ENCODE measurements around the gene CHEK2.
"Not testable (repeated sequence)": the region's sequence is repeated elsewhere in the genome, so short reads cannot be mapped to it uniquely, and the experiment has no call there.

The CHEK2 gene

DNA sequence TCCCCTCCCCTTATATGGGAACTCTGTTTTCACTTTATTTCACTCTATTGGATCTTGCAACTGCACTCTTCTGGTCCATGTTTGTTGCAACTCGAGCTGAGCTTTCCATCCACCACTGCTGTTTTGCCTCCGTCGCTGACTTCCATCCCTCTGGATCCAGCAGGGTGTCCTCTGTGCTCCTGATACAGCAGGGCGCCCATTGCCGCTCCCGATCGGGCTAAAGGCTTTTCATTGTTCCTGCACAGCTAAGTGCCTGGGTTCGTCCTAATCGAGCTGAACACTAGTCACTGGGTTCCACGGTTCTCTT is 19.8 kb upstream of the CHEK2 start:
- Mint-ChIP-seq H3K4me3 (no peak overlapping the region), H3K4me1 (no peaks in the 10 kb centered on the region), H3K27me3 (no peaks in the 10 kb centered on the region), H3K27ac (no peak overlapping the region), H3K9me3 (no peaks in the 10 kb centered on the region)
- ATAC-seq: no peak
- DNase-seq: no peak

- Mint-ChIP-seq H3K27ac (no peak overlapping the region), H3K27me3 (no peaks in the 10 kb centered on the region), H3K9me3 (no peaks in the 10 kb centered on the region), H3K4me3 (no peak overlapping the region), H3K4me1 (no peaks in the 10 kb centered on the region)
- ATAC-seq (no peak), DNase-seq (no peak)
These were observed 18.4 kb upstream of the CHEK2 start for GRCh38 chr22:28759861-28760560.

GRCh38 chr22:28754512-28754911 is 12.9 kb upstream of the CHEK2 start:
- H3K4me1 Mint-ChIP-seq, H3K4me3 Mint-ChIP-seq, DNase-seq, H3K27ac Mint-ChIP-seq, ATAC-seq, H3K9me3 Mint-ChIP-seq, H3K27me3 Mint-ChIP-seq: not testable (repeated sequence)

GRCh38 chr22:28750471-28750881 is 8.9 kb upstream of the CHEK2 start:
- Mint-ChIP-seq H3K9me3 (no peaks in the 10 kb centered on the region), H3K4me1 (peaks cover 9% of the 10 kb centered on the region), H3K4me3 (no peak overlapping the region), H3K27me3 (no peaks in the 10 kb centered on the region), H3K27ac (no peak overlapping the region)
- ATAC-seq (no peak), DNase-seq (no peak)

GRCh38 chr22:28743852-28744251 is 2.2 kb upstream of the CHEK2 start:
- H3K27ac Mint-ChIP-seq: peak overlapping the region in 1 of 2 donors; percentile 8
- peaks cover 20% of the 10 kb centered on the region for H3K4me1 Mint-ChIP-seq
- ATAC-seq: no peak
- no peak for DNase-seq
- no peaks in the 10 kb centered on the region for H3K27me3 Mint-ChIP-seq
- H3K9me3 Mint-ChIP-seq: no peaks in the 10 kb centered on the region
- H3K4me3 Mint-ChIP-seq: no peak overlapping the region

- H3K4me3 Mint-ChIP-seq: peak overlapping the region; percentile 78 to 84
- peaks cover 20% of the 10 kb centered on the region for H3K4me1 Mint-ChIP-seq
- H3K9me3 Mint-ChIP-seq: no peaks in the 10 kb centered on the region
- peak overlapping the region; percentile 69 to 94 for H3K27ac Mint-ChIP-seq
- no peaks in the 10 kb centered on the region for H3K27me3 Mint-ChIP-seq
- no peak for ATAC-seq
- no peak for DNase-seq
These were observed 942 bp upstream of the CHEK2 start for GRCh38 chr22:28742562-28742962.

- Mint-ChIP-seq H3K4me1 (peaks cover 20% of the 10 kb centered on the region), H3K27me3 (no peaks in the 10 kb centered on the region), H3K4me3 (peak overlapping the region; percentile 78 to 84), H3K27ac (peak overlapping the region; percentile 90 to 94), H3K9me3 (no peaks in the 10 kb centered on the region)
- no peak for ATAC-seq
- DNase-seq: no peak
These were observed 328 bp downstream of the CHEK2 start for GRCh38 chr22:28741200-28741784.

DNA sequence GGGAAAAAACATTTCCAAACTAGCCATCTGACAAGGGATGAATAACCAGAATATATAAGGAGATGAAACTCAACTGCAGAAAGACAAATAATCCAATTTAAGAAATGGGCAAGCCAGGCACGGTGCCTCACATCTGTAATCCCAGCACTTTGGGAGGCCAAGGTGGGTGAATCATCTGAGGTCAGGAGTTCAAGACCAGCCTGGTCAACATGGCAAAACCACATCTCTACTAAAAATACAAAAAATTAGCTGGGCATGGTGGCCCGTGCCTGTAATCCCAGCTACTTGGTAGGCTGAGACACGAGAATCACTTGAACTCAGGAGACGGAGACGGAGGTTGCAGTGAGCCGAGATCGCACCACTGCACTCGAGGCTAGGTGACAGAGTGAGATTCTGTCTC is 2.7 kb downstream of the CHEK2 start:
- not testable (repeated sequence) for DNase-seq, H3K9me3 Mint-ChIP-seq, H3K4me3 Mint-ChIP-seq, H3K27ac Mint-ChIP-seq, H3K27me3 Mint-ChIP-seq, ATAC-seq
- H3K4me1 Mint-ChIP-seq: peaks cover 17% of the 10 kb centered on the region

- Mint-ChIP-seq H3K4me1 (peaks cover 5% of the 10 kb centered on the region), H3K27me3 (no peaks in the 10 kb centered on the region), H3K27ac (no peak overlapping the region), H3K9me3 (no peaks in the 10 kb centered on the region), H3K4me3 (no peak overlapping the region)
- ATAC-seq (no peak), DNase-seq (no peak)
These were observed 3.9 kb downstream of the CHEK2 start for GRCh38 chr22:28737701-28738100.

- ATAC-seq: no peak
- DNase-seq: no peak
- no peak overlapping the region for H3K4me3 Mint-ChIP-seq
- H3K9me3 Mint-ChIP-seq: no peaks in the 10 kb centered on the region
- H3K27ac Mint-ChIP-seq: peak overlapping the region in 1 of 2 donors; percentile 15
- H3K27me3 Mint-ChIP-seq: no peaks in the 10 kb centered on the region
- H3K4me1 Mint-ChIP-seq: no peaks in the 10 kb centered on the region
These were observed 5.1 kb downstream of the CHEK2 start for GRCh38 chr22:28736301-28737155.

GRCh38 chr22:28734393-28734792 is 7.2 kb downstream of the CHEK2 start:
- Mint-ChIP-seq H3K27ac (no peak overlapping the region), H3K4me1 (no peaks in the 10 kb centered on the region), H3K9me3 (no peaks in the 10 kb centered on the region), H3K27me3 (no peaks in the 10 kb centered on the region), H3K4me3 (no peak overlapping the region)
- no peak for ATAC-seq
- DNase-seq: no peak

DNA sequence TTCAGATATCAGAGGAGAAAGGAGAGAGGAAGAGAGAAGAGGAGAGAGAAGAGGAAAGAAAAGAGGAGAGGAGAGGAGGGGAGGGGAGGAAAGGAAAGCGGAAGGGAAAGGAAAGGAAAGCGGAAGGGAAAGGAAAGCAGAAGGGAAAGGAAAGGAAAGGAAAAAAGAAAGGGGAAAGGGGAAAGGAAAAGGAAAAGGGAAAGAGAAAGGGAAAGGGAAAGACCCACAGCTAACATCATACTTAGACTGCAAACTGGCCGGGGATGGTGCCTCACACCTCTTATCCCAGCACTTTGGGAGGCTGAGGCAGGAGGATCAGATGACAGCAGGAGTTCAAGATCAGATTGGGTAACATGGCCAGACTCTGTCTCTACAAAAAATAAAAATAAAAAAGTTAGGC is 11.4 kb downstream of the CHEK2 start:
- Mint-ChIP-seq H3K27ac (peak overlapping the region; percentile 5 to 94), H3K4me1 (no peaks in the 10 kb centered on the region), H3K27me3 (no peaks in the 10 kb centered on the region), H3K4me3 (no peak overlapping the region), H3K9me3 (no peaks in the 10 kb centered on the region)
- DNase-seq (no peak), ATAC-seq (no peak)

GRCh38 chr22:28728621-28729313 is 12.9 kb downstream of the CHEK2 start:
- no peak for ATAC-seq
- no peak overlapping the region for H3K4me3 Mint-ChIP-seq

GRCh38 chr22:28728002-28728401 is 13.6 kb downstream of the CHEK2 start:
- H3K4me3 Mint-ChIP-seq: no peak overlapping the region
- ATAC-seq (no peak), DNase-seq (no peak)
- H3K9me3 Mint-ChIP-seq: no peaks in the 10 kb centered on the region
- no peaks in the 10 kb centered on the region for H3K27me3 Mint-ChIP-seq
- no peak overlapping the region for H3K27ac Mint-ChIP-seq
- H3K4me1 Mint-ChIP-seq: no peaks in the 10 kb centered on the region

More at GRCh38 chr22:28728621-28729313, 12.9 kb downstream of the CHEK2 start:
- H3K27ac Mint-ChIP-seq: no peak overlapping the region
- no peaks in the 10 kb centered on the region for H3K9me3 Mint-ChIP-seq
- no peak for DNase-seq
- H3K27me3 Mint-ChIP-seq: no peaks in the 10 kb centered on the region
- H3K4me1 Mint-ChIP-seq: no peaks in the 10 kb centered on the region

DNA sequence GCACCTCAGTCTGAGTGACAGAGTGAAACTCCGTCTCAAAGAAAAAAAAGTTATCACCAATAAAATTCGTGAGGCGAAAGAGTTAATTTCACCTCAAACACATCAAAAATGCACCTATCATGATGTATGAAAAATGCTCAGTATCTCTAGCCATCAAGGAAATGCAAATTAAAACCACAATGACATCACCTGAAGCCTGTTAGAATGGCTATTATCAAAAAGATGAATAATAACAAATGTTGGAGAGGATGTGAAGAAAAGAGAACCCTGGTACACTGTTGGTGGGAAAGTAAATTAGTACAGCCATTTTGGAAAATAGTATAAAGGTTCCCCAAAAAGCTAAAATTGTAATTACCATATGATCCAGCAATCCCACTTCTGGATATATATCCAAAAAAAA is 23.6 kb downstream of the CHEK2 start:
- Mint-ChIP-seq H3K4me1 (peaks cover 21% of the 10 kb centered on the region), H3K27me3 (no peaks in the 10 kb centered on the region), H3K4me3 (no peak overlapping the region), H3K27ac (no peak overlapping the region), H3K9me3 (no peaks in the 10 kb centered on the region)
- peak; percentile 33 for ATAC-seq
- no peak for DNase-seq

DNA sequence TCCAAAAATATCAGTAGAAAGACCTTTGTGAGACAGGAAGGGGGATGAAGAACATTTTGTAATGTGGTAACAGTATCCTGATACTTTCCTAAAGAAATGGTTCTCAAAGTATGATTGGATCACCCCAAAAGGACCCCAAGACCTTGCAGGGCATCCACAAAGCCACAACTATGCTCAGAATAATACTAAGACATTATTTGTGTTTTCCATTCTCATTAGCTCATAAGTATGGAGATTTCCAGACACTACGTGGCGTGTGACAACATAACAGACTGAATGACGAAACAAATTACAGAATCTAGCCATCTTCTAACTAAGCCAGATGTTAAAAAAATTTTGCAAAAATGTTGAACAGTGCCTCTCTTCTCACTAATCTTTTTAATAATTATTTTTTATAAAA is 24.9 kb downstream of the CHEK2 start:
- Mint-ChIP-seq H3K4me3 (no peak overlapping the region), H3K4me1 (peaks cover 21% of the 10 kb centered on the region), H3K9me3 (no peaks in the 10 kb centered on the region), H3K27me3 (no peaks in the 10 kb centered on the region), H3K27ac (no peak overlapping the region)
- no peak for ATAC-seq
- DNase-seq: no peak

All from stimulated activated naive CD8-positive, alpha-beta T cell treated with anti-CD3 and anti-CD28 coated beads, Interleukin-15, amount 100 ng/mL, for 72 hours (primary cell).